Trophoblast cell (in vitro differentiated cells and primary cell): ENCODE measurements around the gene ZNF592.

ENCODE experiments used
- DNase-seq, 2 donors: peaks; one replicate each; pipeline ENCODE4 v3.0.0-alpha.2; 2016
- H2AFZ ChIP-seq: 2 replicates; pipeline ENCODE4 v1.6.1; 2013; ENCODE audit warnings: low read length, moderate library complexity, mild to moderate bottlenecking; ENCODE audit not compliant: insufficient read depth, poor library complexity
- H2AK5ac ChIP-seq: 2 replicates; pipeline ENCODE4 v1.6.1; 2013; ENCODE audit warnings: mild to moderate bottlenecking, low read length
- H2BK120ac ChIP-seq: 2 replicates; pipeline ENCODE4 v1.6.1; 2013; ENCODE audit warnings: low read length, mild to moderate bottlenecking, moderate library complexity; ENCODE audit not compliant: insufficient read depth, poor library complexity
- H2BK12ac ChIP-seq: 2 replicates; pipeline ENCODE4 v1.6.1; 2013; ENCODE audit warnings: mild to moderate bottlenecking, low read length, moderate library complexity
- H2BK5ac ChIP-seq: 2 replicates; pipeline ENCODE4 v1.6.1; 2013; ENCODE audit warnings: low read length, low read depth, moderate library complexity, mild to moderate bottlenecking; ENCODE audit not compliant: poor library complexity
- H3K14ac ChIP-seq: 2 replicates; pipeline ENCODE4 v1.6.1; 2013; ENCODE audit warnings: mild to moderate bottlenecking, low read length
- H3K18ac ChIP-seq: 2 replicates; pipeline ENCODE4 v1.6.1; 2013; ENCODE audit warnings: mild to moderate bottlenecking, low read length
- H3K23ac ChIP-seq: 2 replicates; pipeline ENCODE4 v1.6.1; 2013; ENCODE audit warnings: low read length
- H3K27ac ChIP-seq: 2 replicates; pipeline ENCODE4 v1.5.1; 2013; ENCODE audit warnings: low read depth, mild to moderate bottlenecking, inconsistent platforms, low read length, moderate library complexity
- H3K27me3 ChIP-seq: 2 replicates; pipeline ENCODE4 v1.6.1; 2013; ENCODE audit warnings: inconsistent platforms, mild to moderate bottlenecking, low read length, moderate library complexity; ENCODE audit not compliant: insufficient read depth
- H3K36me3 ChIP-seq, 2 experiments: 1 replicate in 1 of 2; 2 replicates in 1 of 2; pipeline ENCODE4 v1.6.1; 2013; ENCODE audit warnings: low read length in 2 of 2, mild to moderate bottlenecking in 2 of 2, moderate library complexity in 1 of 2; ENCODE audit not compliant: insufficient read depth in 2 of 2, control insufficient read depth in 1 of 2
- H3K4ac ChIP-seq: 2 replicates; pipeline ENCODE4 v1.6.1; 2013; ENCODE audit warnings: low read depth, mild to moderate bottlenecking, low read length, moderate library complexity
- H3K4me1 ChIP-seq, 2 experiments: 1 replicate in 1 of 2; 2 replicates in 1 of 2; pipeline ENCODE4 v1.6.1; 2013; ENCODE audit warnings: low read length in 2 of 2, mild to moderate bottlenecking in 2 of 2, moderate library complexity in 1 of 2; ENCODE audit not compliant: insufficient read depth in 2 of 2, control insufficient read depth in 1 of 2
- H3K4me2 ChIP-seq: 2 replicates; pipeline ENCODE4 v1.6.1; 2013; ENCODE audit warnings: inconsistent platforms, mild to moderate bottlenecking, low read length, moderate library complexity
- H3K4me3 ChIP-seq: 2 replicates; pipeline ENCODE4 v1.5.1; 2013; ENCODE audit warnings: mild to moderate bottlenecking, low read depth, low read length, inconsistent platforms
- H3K79me1 ChIP-seq: one replicate; pipeline ENCODE4 v1.6.1; 2013; ENCODE audit warnings: low read length
- H3K79me2 ChIP-seq: 2 replicates; pipeline ENCODE4 v1.6.1; 2013; ENCODE audit warnings: low read length, mild to moderate bottlenecking; ENCODE audit not compliant: control insufficient read depth, insufficient read depth, poor library complexity
- H3K9ac ChIP-seq: 2 replicates; pipeline ENCODE4 v1.6.1; 2013; ENCODE audit warnings: mild to moderate bottlenecking, low read length
- H3K9me3 ChIP-seq: 2 replicates; pipeline ENCODE4 v1.6.1; 2013; ENCODE audit warnings: low read depth, mild to moderate bottlenecking, control low read depth, inconsistent platforms, low read length; ENCODE audit not compliant: insufficient read depth
- H4K12ac ChIP-seq: 2 replicates; pipeline ENCODE4 v1.6.1; 2013; ENCODE audit warnings: low read depth, mild to moderate bottlenecking, low read length, moderate library complexity
- H4K8ac ChIP-seq: 2 replicates; pipeline ENCODE4 v1.6.1; 2013; ENCODE audit warnings: low read depth, mild to moderate bottlenecking, low read length, moderate library complexity
- H4K91ac ChIP-seq: one replicate; pipeline ENCODE4 v1.6.1; 2013; ENCODE audit warnings: low read depth, mild to moderate bottlenecking, low read length, moderate library complexity
- WGBS: extraction: QIAGEN DNeasy Blood & Tissue Kit; methylation state at CpG from one replicate; pipeline ENCODE4 v1.1.7; 2013; ENCODE audit warnings: missing lambda C conversion rate; ENCODE audit not compliant: insufficient read length, insufficient coverage; ENCODE audit errors: extremely low coverage; 5-methylcytosine and 5-hydroxymethylcytosine counted together

The ZNF592 gene

DNA sequence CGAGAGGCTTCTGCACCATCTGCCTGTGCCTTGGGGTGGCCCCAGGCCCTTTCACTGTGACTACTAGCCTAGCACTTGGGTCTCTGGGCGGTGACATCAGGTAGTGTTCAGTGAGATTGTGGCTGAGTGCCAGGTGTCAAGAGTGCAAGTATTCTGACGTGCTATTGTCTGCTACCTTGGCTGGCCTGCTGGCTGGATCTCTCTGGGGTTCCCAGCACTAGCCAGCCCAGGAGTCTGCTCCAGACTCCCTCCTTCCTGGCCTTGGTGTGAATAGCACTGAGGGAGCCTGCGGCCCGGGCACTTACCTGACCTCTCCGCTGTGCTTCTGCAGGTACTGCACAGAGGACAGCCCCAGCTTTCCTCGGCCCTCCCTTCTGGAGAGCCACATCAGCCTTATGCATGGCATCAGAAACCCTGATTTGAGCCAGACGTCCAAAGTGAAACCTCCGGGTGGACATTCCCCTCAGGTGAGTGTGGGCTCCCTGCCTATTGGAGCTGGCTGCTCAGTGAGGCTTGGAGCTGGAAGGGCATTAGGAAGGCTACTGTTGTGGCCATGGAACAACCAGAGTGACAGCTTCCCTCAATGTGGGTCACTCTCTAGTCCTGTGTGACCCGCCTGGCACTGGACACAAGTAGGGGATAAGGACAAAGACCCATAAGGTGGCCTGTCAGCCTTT is 51.3 kb downstream of the ZNF592 start:
- no peak overlapping the region for H4K12ac ChIP-seq
- H4K91ac ChIP-seq = no peak overlapping the region
- no peak overlapping the region for H2BK5ac ChIP-seq
- no peaks in the 10 kb centered on the region for H3K27me3 ChIP-seq
- no peak overlapping the region for H3K14ac ChIP-seq
- no peak overlapping the region for H3K4me3 ChIP-seq
- H3K79me1 ChIP-seq = peaks cover 3% of the 10 kb centered on the region
- H3K79me2 ChIP-seq = no peaks in the 10 kb centered on the region
- peaks cover 9 to 12% of the 10 kb centered on the region in 2 experiments for H3K4me1 ChIP-seq
- no peaks in the 10 kb centered on the region for H3K9me3 ChIP-seq
- H2BK12ac ChIP-seq = no peak overlapping the region
- H3K4ac ChIP-seq = no peak overlapping the region
- no peak overlapping the region for H2AFZ ChIP-seq
- peaks cover 48 to 58% of the 10 kb centered on the region in 2 experiments for H3K36me3 ChIP-seq
- H3K23ac ChIP-seq = no peak overlapping the region
- no peak overlapping the region for H2AK5ac ChIP-seq
- no peak for DNase-seq
- H3K4me2 ChIP-seq = no peak overlapping the region
- no CpG with 5 or more reads among the region's 10 CpGs for WGBS
- H3K27ac ChIP-seq = no peak overlapping the region
- H4K8ac ChIP-seq = no peak overlapping the region
- H2BK120ac ChIP-seq = no peak overlapping the region
- H3K18ac ChIP-seq = no peak overlapping the region
- no peak overlapping the region for H3K9ac ChIP-seq

DNA sequence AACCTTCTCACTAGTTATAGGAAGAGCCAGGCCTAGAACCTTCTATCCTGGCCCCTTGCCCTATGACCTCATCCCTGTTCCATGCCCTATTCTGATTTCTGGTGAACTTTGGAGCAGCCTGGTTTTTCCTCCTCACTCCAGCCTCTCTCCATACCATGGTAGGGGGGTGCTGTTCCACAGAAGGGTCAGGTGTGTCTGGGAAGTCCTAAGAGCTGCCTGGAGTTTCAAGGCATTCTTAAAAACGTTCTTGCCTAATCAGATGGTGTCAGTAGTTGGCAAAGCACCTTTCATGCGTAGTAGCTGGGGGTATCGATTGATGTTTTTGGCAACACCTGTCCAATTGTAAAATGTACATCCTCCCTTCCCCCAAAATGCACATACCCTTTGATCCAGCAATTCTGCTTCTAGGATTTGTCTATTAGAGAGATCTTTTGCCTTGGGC is 52.0 kb downstream of the ZNF592 start:
- H4K12ac ChIP-seq = no peak overlapping the region
- H3K4me1 ChIP-seq = peaks cover 9 to 16% of the 10 kb centered on the region in 2 experiments
- no peak overlapping the region for H3K4ac ChIP-seq
- H3K23ac ChIP-seq = no peak overlapping the region
- no peak for DNase-seq
- no CpG with 5 or more reads among the region's 3 CpGs for WGBS
- H4K91ac ChIP-seq = no peak overlapping the region
- no peaks in the 10 kb centered on the region for H3K27me3 ChIP-seq
- H3K9ac ChIP-seq = no peak overlapping the region
- no peak overlapping the region for H3K4me2 ChIP-seq
- no peak overlapping the region for H3K14ac ChIP-seq
- no peak overlapping the region for H3K18ac ChIP-seq
- H4K8ac ChIP-seq = no peak overlapping the region
- no peaks in the 10 kb centered on the region for H3K79me2 ChIP-seq
- H2BK120ac ChIP-seq = no peak overlapping the region
- H3K36me3 ChIP-seq = peaks cover 50 to 60% of the 10 kb centered on the region in 2 experiments
- H3K4me3 ChIP-seq = no peak overlapping the region
- no peak overlapping the region for H2BK12ac ChIP-seq
- H3K79me1 ChIP-seq = peaks cover 5% of the 10 kb centered on the region
- no peak overlapping the region for H2BK5ac ChIP-seq
- no peak overlapping the region for H2AFZ ChIP-seq
- H3K9me3 ChIP-seq = no peaks in the 10 kb centered on the region
- H3K27ac ChIP-seq = no peak overlapping the region
- H2AK5ac ChIP-seq = no peak overlapping the region

DNA sequence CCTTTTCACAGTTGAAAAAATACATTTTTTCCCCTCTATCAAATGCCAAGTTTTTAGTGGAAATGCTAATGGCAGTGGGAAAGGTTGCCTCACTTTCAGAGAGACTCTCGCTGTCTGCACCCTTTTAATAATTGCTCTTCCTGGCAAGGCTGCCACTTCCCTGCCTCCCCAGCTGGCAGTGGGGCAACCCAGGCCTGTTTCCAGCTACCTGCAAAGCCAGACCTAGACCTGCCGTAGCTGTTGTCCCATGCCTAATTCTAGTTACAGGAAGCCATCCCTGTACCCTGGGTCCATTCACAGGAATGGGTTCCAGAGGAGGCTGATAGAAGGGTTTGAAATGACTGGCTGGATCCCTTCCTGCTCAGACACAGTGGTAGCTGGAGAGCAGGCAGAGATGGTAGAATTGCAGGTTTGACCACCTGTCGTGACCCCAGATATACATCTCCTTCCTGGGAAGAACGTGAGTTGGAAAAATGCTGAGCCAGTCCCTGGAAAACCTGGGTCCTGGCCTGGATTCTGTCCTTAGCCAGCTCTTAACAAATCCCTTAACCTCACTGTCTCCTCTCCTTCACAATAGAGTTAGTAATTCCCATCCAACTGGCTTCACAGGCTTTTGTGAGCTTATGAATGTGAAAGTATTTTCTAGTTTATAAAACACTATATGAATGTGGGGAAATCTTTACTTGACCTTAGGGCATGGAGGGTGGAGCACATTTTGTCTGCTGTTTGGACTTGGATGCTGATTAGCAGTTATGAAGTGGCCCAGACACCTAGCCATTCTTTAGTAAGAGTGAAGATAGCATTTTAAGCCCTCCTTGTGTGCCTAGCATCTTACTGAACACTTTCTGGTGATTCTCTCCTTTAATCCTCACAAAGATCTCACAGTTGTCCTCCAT is 55.9 kb downstream of the ZNF592 start:
- H3K23ac ChIP-seq = no peak overlapping the region
- H4K91ac ChIP-seq = no peak overlapping the region
- no CpG with 5 or more reads among the region's 4 CpGs for WGBS
- H4K12ac ChIP-seq = no peak overlapping the region
- H3K27ac ChIP-seq = peak overlapping the region; percentile 73
- no peak overlapping the region for H2BK5ac ChIP-seq
- no peak overlapping the region for H3K14ac ChIP-seq
- H2AFZ ChIP-seq = no peak overlapping the region
- no peak overlapping the region for H4K8ac ChIP-seq
- no peaks in the 10 kb centered on the region for H3K27me3 ChIP-seq
- no peak overlapping the region for H3K4me3 ChIP-seq
- no peak overlapping the region for H2BK12ac ChIP-seq
- H3K9me3 ChIP-seq = no peaks in the 10 kb centered on the region
- H3K36me3 ChIP-seq = peaks cover 31 to 38% of the 10 kb centered on the region in 2 experiments
- peak overlapping the region; percentile 18 for H2BK120ac ChIP-seq
- no peak overlapping the region for H3K18ac ChIP-seq
- H3K79me1 ChIP-seq = peaks cover 5% of the 10 kb centered on the region
- no peak overlapping the region for H3K9ac ChIP-seq
- no peaks in the 10 kb centered on the region for H3K79me2 ChIP-seq
- no peak overlapping the region for H3K4ac ChIP-seq
- H3K4me1 ChIP-seq = peaks cover 9 to 16% of the 10 kb centered on the region in 2 experiments
- no peak overlapping the region for H2AK5ac ChIP-seq
- DNase-seq = peak; percentile 41 to 80
- peak overlapping the region; percentile 13 for H3K4me2 ChIP-seq

DNA sequence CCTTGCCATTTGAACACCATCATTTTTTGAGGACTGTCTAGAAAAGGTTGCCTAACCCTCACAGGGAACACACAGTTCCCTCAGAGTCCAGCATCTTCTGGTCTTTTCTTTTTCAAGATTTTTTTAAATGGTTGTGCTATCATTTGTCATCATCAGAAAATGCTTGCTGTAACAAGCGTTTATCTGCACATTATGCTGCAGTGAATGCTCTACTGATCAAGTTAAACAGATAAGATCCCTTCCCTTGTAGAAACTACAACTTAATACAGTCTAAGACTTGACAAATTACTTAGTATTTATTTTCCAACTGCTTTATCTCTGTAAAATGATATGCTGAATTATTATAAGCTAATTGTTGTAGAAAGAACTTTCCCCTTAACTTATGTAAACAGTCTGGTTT is 56.8 kb downstream of the ZNF592 start:
- Histone ChIP-seq H4K12ac (no peak overlapping the region), H3K79me2 (no peaks in the 10 kb centered on the region), H2BK5ac (no peak overlapping the region), H3K4me1 (peaks cover 9 to 16% of the 10 kb centered on the region in 2 experiments), H3K9me3 (no peaks in the 10 kb centered on the region), H3K23ac (no peak overlapping the region), H3K4me2 (no peak overlapping the region), H2AK5ac (no peak overlapping the region), H3K27ac (no peak overlapping the region), H3K4ac (no peak overlapping the region), H3K79me1 (peaks cover 5% of the 10 kb centered on the region), H3K27me3 (no peaks in the 10 kb centered on the region), H2BK120ac (no peak overlapping the region), H4K8ac (no peak overlapping the region), H3K14ac (no peak overlapping the region), H3K9ac (no peak overlapping the region), H3K36me3 (peaks cover 22 to 30% of the 10 kb centered on the region in 2 experiments), H3K4me3 (no peak overlapping the region), H2BK12ac (no peak overlapping the region), H4K91ac (no peak overlapping the region), H3K18ac (no peak overlapping the region), H2AFZ (no peak overlapping the region)
- DNase-seq = peak in 1 of 2 donors; percentile 8
- no CpG with 5 or more reads among the region's 1 CpG for WGBS
